ENCODE measurements around the gene SARDH. TPM values are rescaled to one million over a fixed set of nuclear protein-coding genes. Genes with fewer than 3 reads are reported as not detected.

SARDH gene
- total and polyA plus RNA-seq, 2 of the 13 experiments (the other 11 are each of a cell fraction or from before 2014, with no cell fraction given) = 11.6 to 34.9 TPM

GRCh38 chr9:133774799-133775198, 36.6 kb upstream of the SARDH start:
- FAIRE-seq (no peak), ATAC-seq (no peak), DNase-seq (ENCODE audit: low spot score) (no peak)
- TF ChIP-seq AGO2 (optimal IDR thresholded peaks at IDR 0.05; ENCODE audit: low read depth, low read length) = peak; percentile 61
- no peak for TF ChIP-seq ZNF597 (CRISPR knock-in tag; IDR thresholded peaks at IDR 0.05)
- Histone ChIP-seq H4K20me1 (ENCODE audit: insufficient read depth, low read length) (no peaks in the 10 kb centered on the region), H3K4me3 (replicated peaks in 1 of 3; ENCODE audit: insufficient read depth in 1 of 3, low read depth in 2 of 3, low read length in 3 of 3) (no peak overlapping the region), H3K4me2 (ENCODE audit: low read depth, low read length) (no peak overlapping the region), H2AFZ (ENCODE audit: low read length) (no peak overlapping the region), H3K27me3 (ENCODE audit: control insufficient read depth in 1 of 2, insufficient read depth in 2 of 2, low read length in 2 of 2) (no peaks in the 10 kb centered on the region), H3K9ac (ENCODE audit: insufficient read depth, low read depth, low read length) (no peak overlapping the region), H3K9me3 (ENCODE audit: low read length) (0 out of 2 replicates have a peak, but pooled peaks cover 5% of the 10 kb centered on the region), H3K4me1 (ENCODE audit: insufficient read depth, low read length) (no peaks in the 10 kb centered on the region), H3K36me3 (replicated peaks in 1 of 2; ENCODE audit: control insufficient read depth in 1 of 2, insufficient read depth in 2 of 2, low read length in 2 of 2) (peaks cover 27 to 69% of the 10 kb centered on the region in 2 experiments; a peak in 4 of 5 replicates), H3K27ac (ENCODE audit: extremely low read length, insufficient read depth, low read length) (no peak overlapping the region), H3K79me2 (ENCODE audit: insufficient read depth, low read length) (no peaks in the 10 kb centered on the region)
- CTCF ChIA-PET (ENCODE audit: low intra/inter-chr PET ratio, low total read pairs) = no interaction called here
- in situ Hi-C loops (cut with HindIII; ENCODE audit: extremely low pct_ligation_motif_present, low pct_unique_long_range_greater_than_20kb) = no loop called here
- intact Hi-C loops (cut with micrococcal nuclease; ENCODE audit: unreplicated experiment) = no loop called here
- no TSS peak for BruUV-seq (replicated peaks)
- POLR2A ChIA-PET = no interaction called here
- 97% methylated on average over 5 of the region's 16 CpGs for WGBS (ENCODE audit: low lambda C conversion rate)

DNA sequence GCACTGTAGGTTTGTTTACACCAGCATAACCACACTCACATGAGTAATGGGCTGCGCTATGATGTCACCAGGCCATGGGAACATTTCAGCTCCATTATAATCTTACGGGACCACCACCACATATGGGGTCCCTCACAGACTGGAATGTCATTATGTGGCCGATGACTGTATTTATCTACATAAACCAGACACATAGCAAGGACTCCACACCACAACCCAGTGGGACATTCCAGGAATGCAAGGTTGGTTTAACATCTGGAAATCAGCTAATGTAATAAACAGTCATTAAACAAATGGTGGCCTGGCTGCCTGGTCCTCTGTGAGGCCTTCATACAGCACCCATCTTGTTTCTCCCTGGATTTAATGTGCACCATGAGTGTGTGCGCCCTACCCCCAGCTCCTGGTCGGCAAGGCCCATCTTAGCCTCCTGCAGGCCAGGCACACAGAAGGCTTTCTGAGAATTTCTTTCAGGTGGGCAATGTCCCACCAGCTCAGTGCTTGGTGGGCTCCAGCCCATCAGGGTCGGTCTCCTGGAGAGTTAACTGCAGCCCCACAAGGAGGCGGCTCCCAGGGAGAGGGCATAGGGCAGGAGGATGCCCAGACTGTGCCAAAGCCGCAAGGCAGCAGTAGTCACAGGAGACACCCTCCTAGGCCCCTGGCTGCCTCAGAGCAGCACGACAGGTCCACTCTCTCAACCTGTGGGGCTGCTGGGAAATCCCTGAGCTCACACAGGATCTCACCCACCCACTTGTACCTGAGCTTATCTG, 35.9 kb upstream of the SARDH start:
- FAIRE-seq (no peak), ATAC-seq (no peak), DNase-seq (ENCODE audit: low spot score) (no peak)
- Histone ChIP-seq H3K4me3 (replicated peaks in 1 of 3; ENCODE audit: insufficient read depth in 1 of 3, low read depth in 2 of 3, low read length in 3 of 3) (no peak overlapping the region), H3K36me3 (replicated peaks in 1 of 2; ENCODE audit: control insufficient read depth in 1 of 2, insufficient read depth in 2 of 2, low read length in 2 of 2) (peaks cover 26 to 64% of the 10 kb centered on the region in 2 experiments; a peak in 4 of 5 replicates), H3K4me2 (ENCODE audit: low read depth, low read length) (no peak overlapping the region), H4K20me1 (ENCODE audit: insufficient read depth, low read length) (no peaks in the 10 kb centered on the region), H3K4me1 (ENCODE audit: insufficient read depth, low read length) (peaks cover 7% of the 10 kb centered on the region), H3K27me3 (ENCODE audit: control insufficient read depth in 1 of 2, insufficient read depth in 2 of 2, low read length in 2 of 2) (no peaks in the 10 kb centered on the region), H3K9me3 (ENCODE audit: low read length) (0 out of 2 replicates have a peak, but pooled peaks cover 5% of the 10 kb centered on the region), H3K9ac (ENCODE audit: insufficient read depth, low read depth, low read length) (no peak overlapping the region), H3K79me2 (ENCODE audit: insufficient read depth, low read length) (no peaks in the 10 kb centered on the region), H2AFZ (ENCODE audit: low read length) (no peak overlapping the region), H3K27ac (ENCODE audit: extremely low read length, insufficient read depth, low read length) (no peak overlapping the region)
- WGBS (ENCODE audit: low lambda C conversion rate) = 78% methylated on average over 5 of the region's 9 CpGs
- ChIA-PET CTCF (ENCODE audit: low intra/inter-chr PET ratio, low total read pairs) (no interaction called here), POLR2A (interaction anchor here (1.3 kb wide), 1 partner anchor 34 kb away, joined by 3 read pairs; no protein-coding TSS in a partner anchor)
- TF ChIP-seq CREB1 (IDR thresholded peaks at IDR 0.05) (peak; percentile 52), CREB1 (CRISPR knock-in tag; IDR thresholded peaks at IDR 0.05) (no peak), YY1 (IDR thresholded peaks at IDR 0.05; ENCODE audit: insufficient read depth, insufficient replicate concordance, low read depth, low read length) (no peak)
- BruUV-seq (replicated peaks) = no TSS peak
- in situ Hi-C loops (cut with HindIII; ENCODE audit: extremely low pct_ligation_motif_present, low pct_unique_long_range_greater_than_20kb) (no loop called here), intact Hi-C loops (cut with micrococcal nuclease; ENCODE audit: unreplicated experiment) (no loop called here)
